PC-9 (cell line): ENCODE measurements around the gene TRAF3. TPM values are rescaled to one million over a fixed set of nuclear protein-coding genes. Genes with fewer than 3 reads are reported as not detected.

Source experiments
- BruUV-seq: library from RNA; stranded (reverse); fragments of 400-500 nt; replicated peaks from 2 replicates; lab custom pipeline; 2021; lab: Mats Ljungman, UMichigan
- CTCF ChIA-PET: fragments of 300-600 bp; sonication (Branson Sonifier 250); formaldehyde crosslinking; loops from one replicate; lab custom pipeline; 2022; ENCODE audit warnings: antibody characterized with exemption; lab: Charles Lee
- POLR2A ChIA-PET: fragments of 300-600 bp; sonication (Branson Sonifier 250); formaldehyde crosslinking; loops from one replicate; lab custom pipeline; 2022; ENCODE audit warnings: antibody characterized with exemption; ENCODE audit not compliant: unreplicated experiment; lab: Charles Lee
- DNase-seq, 2 experiments: peaks; one replicate each; pipeline versions ENCODE4 v3.0.0 to v3.0.0-alpha.2; 2015 to 2022; ENCODE audit warnings: mixed read lengths in 1 of 2
- H2AFZ ChIP-seq: fragments of 200-600 bp; sonication (generic); 2 replicates; pipeline ENCODE4 v1.8.1; 2017; ENCODE audit warnings: antibody characterized with exemption
- H3F3A ChIP-seq: fragments of 200-600 bp; sonication (generic); 2 replicates; pipeline ENCODE4 v1.8.1; 2017; ENCODE audit warnings: antibody characterized with exemption, mild to moderate bottlenecking, low read depth; ENCODE audit not compliant: insufficient read depth
- H3K27ac ChIP-seq: fragments of 200-600 bp; sonication (generic); 2 replicates; pipeline ENCODE4 v1.6.1; 2016; ENCODE audit warnings: mixed run types
- H3K27me3 ChIP-seq: fragments of 200-600 bp; sonication (generic); 2 replicates; pipeline ENCODE4 v1.6.1; 2016; ENCODE audit warnings: low read depth, mixed run types; ENCODE audit not compliant: insufficient read depth
- H3K36me3 ChIP-seq: fragments of 200-600 bp; sonication (generic); 2 replicates; pipeline ENCODE4 v1.6.1; 2016; ENCODE audit warnings: low read depth, mixed run types
- H3K4me1 ChIP-seq: fragments of 200-600 bp; sonication (generic); replicated peaks from 2 replicates; pipeline ENCODE4 v1.6.1; 2016; ENCODE audit warnings: mixed run types; ENCODE audit not compliant: insufficient read depth
- H3K4me2 ChIP-seq: fragments of 200-600 bp; sonication (generic); 2 replicates; pipeline ENCODE4 v1.6.1; 2017; ENCODE audit warnings: mixed run types
- H3K4me3 ChIP-seq: fragments of 200-600 bp; sonication (generic); 2 replicates; pipeline ENCODE4 v1.6.1; 2016; ENCODE audit warnings: mixed run types
- H3K79me2 ChIP-seq: fragments of 200-600 bp; sonication (generic); 2 replicates; pipeline ENCODE4 v1.6.1; 2017; ENCODE audit warnings: low read depth, mixed run types
- H3K9me2 ChIP-seq: fragments of 200-600 bp; sonication (generic); 2 replicates; pipeline ENCODE4 v1.8.1; 2017; ENCODE audit warnings: mild to moderate bottlenecking; ENCODE audit not compliant: insufficient read depth
- H3K9me3 ChIP-seq: fragments of 200-600 bp; sonication (generic); 2 replicates; pipeline ENCODE4 v1.8.1; 2016; ENCODE audit warnings: low read depth; ENCODE audit not compliant: insufficient read depth
- H4K20me1 ChIP-seq: fragments of 200-600 bp; sonication (generic); 2 replicates; pipeline ENCODE4 v1.8.1; 2017; ENCODE audit not compliant: insufficient read depth
- EZH2 ChIP-seq: fragments of 200-600 bp; sonication (generic); IDR thresholded peaks from 2 replicates; pipeline ENCODE4 v1.8.0; 2017; ENCODE audit warnings: antibody characterized with exemption, low read depth
- intact Hi-C: fragments of 100-400 bp; cut with micrococcal nuclease; formaldehyde crosslinking; loops from one replicate; pipeline ENCODE4 v1.10.0; 2022; ENCODE audit not compliant: unreplicated experiment
- total RNA-seq: library from RNA; stranded (reverse); gene quantifications from 2 replicates; pipeline ENCODE4 v1.2.3, GENCODE V29; 2021
- TF ChIP-seq, protein P1 (sequence below): fragments of 200-600 bp; sonication (generic); conservative IDR thresholded peaks from 2 replicates; pipeline ENCODE4 v1.6.1; 2017; ENCODE audit warnings: mixed run types, antibody characterized with exemption, mild to moderate bottlenecking, moderate library complexity

Gene TRAF3
- total RNA-seq, 1 experiment from 2014 or later: 41.3 TPM

DNA sequence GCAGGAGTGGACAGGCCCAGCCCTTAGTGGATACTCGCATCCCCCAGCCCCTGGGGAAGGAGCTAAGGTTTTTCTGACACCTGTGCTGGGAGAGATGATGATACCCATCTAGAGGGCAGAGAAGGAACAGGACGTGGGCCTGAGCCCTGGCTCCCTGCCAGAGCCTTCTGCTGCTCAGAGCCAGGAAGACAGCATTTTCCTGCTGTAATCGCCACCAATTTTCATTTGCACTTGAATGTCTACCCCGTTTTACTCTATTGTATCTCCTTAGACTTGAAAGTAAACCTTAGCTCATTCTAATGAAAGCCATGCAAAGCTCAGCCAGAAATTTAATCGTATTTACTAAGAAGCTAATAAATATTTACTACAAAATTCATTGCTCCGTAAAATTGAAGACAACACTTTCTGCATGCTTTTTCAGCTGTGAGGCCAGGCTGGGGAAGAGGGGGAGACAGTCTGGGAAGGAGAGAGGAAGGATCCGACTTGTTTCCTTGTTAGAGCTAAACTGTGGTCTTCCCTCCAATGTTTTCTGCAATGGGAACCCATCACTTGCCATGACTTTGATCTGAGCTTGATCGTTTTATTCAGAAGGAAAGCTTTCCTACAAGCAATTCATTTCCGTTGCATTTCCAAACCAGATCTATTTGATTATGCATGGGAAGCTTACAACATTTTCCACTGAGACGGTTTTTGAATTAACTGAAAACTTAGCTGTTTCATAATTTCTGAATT lies 17.6 kb upstream of the TRAF3 start:
- BruUV-seq: no TSS peak

DNA sequence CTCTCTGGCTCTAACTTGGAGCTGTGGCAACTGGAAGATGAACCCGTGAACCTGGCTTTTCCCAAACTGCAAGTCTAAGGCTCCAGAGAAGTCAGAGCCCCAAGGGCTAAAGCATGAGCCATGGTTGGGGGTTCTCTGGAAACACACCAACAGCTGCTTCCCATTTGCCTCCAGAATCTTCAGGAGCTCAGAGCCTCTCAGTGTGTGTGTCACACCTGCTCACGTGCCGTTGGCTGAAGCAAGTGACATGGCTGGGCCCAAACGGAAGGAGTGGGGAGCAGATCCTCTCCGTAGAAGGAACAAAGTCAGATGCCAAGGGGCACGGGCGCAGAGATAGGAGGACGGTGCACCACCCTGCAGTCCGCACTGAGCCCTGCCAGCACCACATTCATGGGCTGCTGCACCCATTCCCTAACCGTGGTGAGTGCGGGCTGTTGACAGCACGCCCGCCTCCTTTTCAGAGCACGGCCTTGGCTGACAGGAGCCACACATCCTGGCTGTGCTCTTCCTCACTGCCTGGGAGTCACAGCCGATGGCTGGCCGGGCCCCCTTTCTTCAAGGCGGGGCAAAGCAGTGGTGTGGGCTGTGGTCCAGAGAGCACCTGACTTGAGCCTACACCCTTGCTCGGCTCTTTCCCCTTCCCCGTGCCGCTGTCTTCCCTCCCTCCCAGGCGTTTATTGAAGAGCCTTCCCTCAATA lies 16.6 kb upstream of the TRAF3 start:
- Histone ChIP-seq H3K27me3 (no peaks in the 10 kb centered on the region), H3K36me3 (no peaks in the 10 kb centered on the region), H3K4me3 (no peak overlapping the region), H4K20me1 (no peaks in the 10 kb centered on the region), H3K4me1 (no peaks in the 10 kb centered on the region), H3F3A (no peaks in the 10 kb centered on the region; the same call in 1 of the 2 replicates), H3K9me3 (no peaks in the 10 kb centered on the region), H2AFZ (no peak overlapping the region), H3K4me2 (no peak overlapping the region), H3K27ac (no peak overlapping the region), H3K9me2 (no peaks in the 10 kb centered on the region), H3K79me2 (no peaks in the 10 kb centered on the region)
- ChIA-PET CTCF (no interaction called here), POLR2A (interaction anchor here (0.6 kb wide), 1 partner anchor 133 kb away, joined by 3 read pairs; no protein-coding TSS in a partner anchor)
- TF ChIP-seq EZH2: no peak
- TF ChIP-seq, protein P1, sequence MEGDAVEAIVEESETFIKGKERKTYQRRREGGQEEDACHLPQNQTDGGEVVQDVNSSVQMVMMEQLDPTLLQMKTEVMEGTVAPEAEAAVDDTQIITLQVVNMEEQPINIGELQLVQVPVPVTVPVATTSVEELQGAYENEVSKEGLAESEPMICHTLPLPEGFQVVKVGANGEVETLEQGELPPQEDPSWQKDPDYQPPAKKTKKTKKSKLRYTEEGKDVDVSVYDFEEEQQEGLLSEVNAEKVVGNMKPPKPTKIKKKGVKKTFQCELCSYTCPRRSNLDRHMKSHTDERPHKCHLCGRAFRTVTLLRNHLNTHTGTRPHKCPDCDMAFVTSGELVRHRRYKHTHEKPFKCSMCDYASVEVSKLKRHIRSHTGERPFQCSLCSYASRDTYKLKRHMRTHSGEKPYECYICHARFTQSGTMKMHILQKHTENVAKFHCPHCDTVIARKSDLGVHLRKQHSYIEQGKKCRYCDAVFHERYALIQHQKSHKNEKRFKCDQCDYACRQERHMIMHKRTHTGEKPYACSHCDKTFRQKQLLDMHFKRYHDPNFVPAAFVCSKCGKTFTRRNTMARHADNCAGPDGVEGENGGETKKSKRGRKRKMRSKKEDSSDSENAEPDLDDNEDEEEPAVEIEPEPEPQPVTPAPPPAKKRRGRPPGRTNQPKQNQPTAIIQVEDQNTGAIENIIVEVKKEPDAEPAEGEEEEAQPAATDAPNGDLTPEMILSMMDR: no peak
- intact Hi-C loops: no loop called here
- no TSS peak for BruUV-seq
- DNase-seq: no peak

More for the DNA sequence above, 17.6 kb upstream of the TRAF3 start:
- Histone ChIP-seq H3K9me2 (no peaks in the 10 kb centered on the region), H4K20me1 (no peaks in the 10 kb centered on the region), H3K4me3 (no peak overlapping the region), H3K79me2 (no peaks in the 10 kb centered on the region), H3K9me3 (no peaks in the 10 kb centered on the region), H3F3A (no peaks in the 10 kb centered on the region; the same call in 1 of the 2 replicates), H3K4me1 (no peaks in the 10 kb centered on the region), H3K4me2 (no peak overlapping the region), H3K27me3 (no peaks in the 10 kb centered on the region), H3K27ac (no peak overlapping the region), H3K36me3 (no peaks in the 10 kb centered on the region), H2AFZ (no peak overlapping the region)
- TF ChIP-seq EZH2: no peak
- TF ChIP-seq, protein P1: no peak
- ChIA-PET POLR2A (interaction anchor here (0.6 kb wide), 2 partner anchors 132 to 1278 kb away, joined by 3 to 4 read pairs; no protein-coding TSS in a partner anchor), CTCF (interaction anchor here (0.6 to 1.0 kb wide), 2 partner anchors 65 to 185 kb away, joined by 3 read pairs; no protein-coding TSS in a partner anchor)
- intact Hi-C loops: no loop called here
- no peak for DNase-seq

DNA sequence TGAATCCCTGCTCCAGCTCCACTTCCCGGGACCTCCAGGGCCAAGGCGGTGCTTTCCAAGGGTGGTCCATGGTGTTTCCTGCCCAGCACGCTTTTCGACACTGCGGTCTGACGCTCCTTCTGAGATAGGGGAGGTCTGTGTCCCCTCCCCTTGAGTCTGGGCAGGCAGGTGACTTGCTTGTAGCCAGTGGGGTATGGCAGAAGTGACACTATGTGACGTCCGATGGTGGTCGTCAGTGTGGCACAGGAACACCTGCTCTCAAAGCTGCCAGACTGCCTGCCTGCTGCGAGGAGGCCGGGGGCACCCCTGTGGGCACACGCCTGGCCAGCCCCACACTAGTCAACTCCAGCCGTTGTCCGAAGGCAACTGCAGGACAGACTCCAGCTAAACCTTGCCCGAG lies 16.0 kb upstream of the TRAF3 start:
- Histone ChIP-seq H3K79me2 (no peaks in the 10 kb centered on the region), H2AFZ (no peak overlapping the region), H3K9me3 (no peaks in the 10 kb centered on the region), H3K4me1 (no peaks in the 10 kb centered on the region), H3F3A (no peaks in the 10 kb centered on the region; the same call in 1 of the 2 replicates), H3K27me3 (no peaks in the 10 kb centered on the region), H3K9me2 (no peaks in the 10 kb centered on the region), H3K36me3 (no peaks in the 10 kb centered on the region), H3K4me2 (no peak overlapping the region), H4K20me1 (no peaks in the 10 kb centered on the region), H3K4me3 (no peak overlapping the region), H3K27ac (no peak overlapping the region)
- no TSS peak for BruUV-seq
- DNase-seq: no peak
- intact Hi-C loops: no loop called here
- ChIA-PET CTCF (no interaction called here), POLR2A (no interaction called here)
- no peak for TF ChIP-seq EZH2
- TF ChIP-seq, protein P1: no peak
